GM10248 (cell line): Measurements from ENCODE around the gene ANKRD29.

Source experiments
- CTCF ChIA-PET: fragments of 300-600 bp; sonication (Branson Sonifier 250); formaldehyde crosslinking; extraction: SDS; loops from one replicate; lab custom pipeline; 2021; ENCODE audit warnings: antibody characterized with exemption; lab: Yijun Ruan, JAX
- POLR2A ChIA-PET: fragments of 350-650 bp; sonication (Branson Sonifier 250); formaldehyde crosslinking; extraction: SDS; loops from one replicate; lab custom pipeline; 2020; ENCODE audit warnings: antibody characterized with exemption; lab: Yijun Ruan, JAX
- DNase-seq: peaks from one replicate; pipeline ENCODE4 v3.0.0; 2012; ENCODE audit errors: extremely low spot score
- CTCF ChIP-seq: IDR thresholded peaks from 2 replicates; pipeline ENCODE4 v1.5.1; 2012; ENCODE audit warnings: mild to moderate bottlenecking, low read depth; ENCODE audit errors: extremely low read depth, missing control alignments, control extremely low read depth

Gene ANKRD29

GRCh38 chr18:23704806-23705205 is 42.1 kb upstream of the ANKRD29 start:
- ChIA-PET POLR2A (no interaction called here), CTCF (interaction anchor here (1.1 to 4.2 kb wide), 7 partner anchors 9 to 86 kb away, joined by 3 to 25 read pairs (median 6); no protein-coding TSS in a partner anchor)
- no peak for TF ChIP-seq CTCF
- no peak for DNase-seq

GRCh38 chr18:23703987-23704384 is 41.3 kb upstream of the ANKRD29 start:
- no peak for DNase-seq
- CTCF ChIA-PET = interaction anchor here (0.8 to 4.2 kb wide), 13 partner anchors 8 to 181 kb away, joined by 3 to 25 read pairs (median 6); no protein-coding TSS in a partner anchor
- no peak for TF ChIP-seq CTCF
- POLR2A ChIA-PET = no interaction called here

- ChIA-PET POLR2A (no interaction called here), CTCF (interaction anchor here (0.7 to 4.2 kb wide), 22 partner anchors 9 to 887 kb away, joined by 3 to 25 read pairs (median 4); no protein-coding TSS in a partner anchor)
- TF ChIP-seq CTCF = peak; percentile 45
- peak; percentile 45 for DNase-seq
Measured at GRCh38 chr18:23703057-23703986, 40.6 kb upstream of the ANKRD29 start.

GRCh38 chr18:23702606-23703005 is 39.9 kb upstream of the ANKRD29 start:
- DNase-seq = no peak
- CTCF ChIA-PET = interaction anchor here (1.0 to 4.2 kb wide), 15 partner anchors 10 to 886 kb away, joined by 3 to 25 read pairs (median 4); no protein-coding TSS in a partner anchor
- POLR2A ChIA-PET = no interaction called here
- no peak for TF ChIP-seq CTCF

GRCh38 chr18:23701544-23702064 is 38.9 kb upstream of the ANKRD29 start:
- POLR2A ChIA-PET = no interaction called here

More at GRCh38 chr18:23701544-23702064, 38.9 kb upstream of the ANKRD29 start:
- CTCF ChIA-PET = interaction anchor here (1.0 to 4.2 kb wide), 6 partner anchors 9 to 110 kb away, joined by 3 to 25 read pairs (median 8); no protein-coding TSS in a partner anchor
- no peak for DNase-seq
- TF ChIP-seq CTCF = no peak
